NCI-H1105 (cell line): ENCODE data around the gene MR1.

Experiments
- DNase-seq: peaks from one replicate; lab custom pipeline; 2025; lab: John Stamatoyannopoulos, UW

Gene MR1

GRCh38 chr1:181091309-181092040, 57.7 kb downstream of the MR1 start:
- no peak for DNase-seq

GRCh38 chr1:181092056-181092455, 58.3 kb downstream of the MR1 start:
- DNase-seq: no peak

- no peak for DNase-seq
Measured at GRCh38 chr1:181092883-181093458, 59.2 kb downstream of the MR1 start.

- DNase-seq: no peak
Measured at GRCh38 chr1:181094416-181095212, 60.8 kb downstream of the MR1 start.

- DNase-seq: no peak
Measured at GRCh38 chr1:181095260-181095659, 61.5 kb downstream of the MR1 start.

GRCh38 chr1:181095763-181096184, 62.0 kb downstream of the MR1 start:
- no peak for DNase-seq

GRCh38 chr1:181097242-181097641, 63.5 kb downstream of the MR1 start:
- DNase-seq: no peak

GRCh38 chr1:181099152-181100014, 65.6 kb downstream of the MR1 start:
- no peak for DNase-seq

GRCh38 chr1:181100015-181100905, 66.5 kb downstream of the MR1 start:
- DNase-seq: no peak

GRCh38 chr1:181100934-181101333, 67.2 kb downstream of the MR1 start:
- no peak for DNase-seq

GRCh38 chr1:181101581-181102226, 67.9 kb downstream of the MR1 start:
- peak; percentile 61 for DNase-seq

- DNase-seq: no peak
Measured at GRCh38 chr1:181102841-181103240, 69.1 kb downstream of the MR1 start.

- no peak for DNase-seq
Measured at GRCh38 chr1:181103399-181103798, 69.6 kb downstream of the MR1 start.

GRCh38 chr1:181104042-181104789, 70.4 kb downstream of the MR1 start:
- DNase-seq: no peak

- DNase-seq: no peak
Measured at GRCh38 chr1:181104790-181105133, 71.0 kb downstream of the MR1 start.

- peak; percentile 88 for DNase-seq
Measured at GRCh38 chr1:181105134-181106021, 71.6 kb downstream of the MR1 start.

- DNase-seq: no peak
Measured at GRCh38 chr1:181106022-181106312, 72.2 kb downstream of the MR1 start.

- no peak for DNase-seq
Measured at GRCh38 chr1:181106479-181106878, 72.7 kb downstream of the MR1 start.

GRCh38 chr1:181107711-181108110, 73.9 kb downstream of the MR1 start:
- no peak for DNase-seq
